ENCODE results near the gene TMEM120B.

TMEM120B gene

GRCh38 chr12:121822393-121823100 lies 110.0 kb downstream of the TMEM120B start:
- no peak overlapping the region for H3K4me3 ChIP-seq (ENCODE audit: low read length)
- TF ChIP-seq CTCF (IDR thresholded peaks at IDR 0.05; ENCODE audit: insufficient read depth, low read depth, low read length, missing control alignments): no peak
- no peak for DNase-seq (ENCODE audit: low read depth)

GRCh38 chr12:121823101-121823726 lies 110.7 kb downstream of the TMEM120B start:
- no peak for TF ChIP-seq CTCF (IDR thresholded peaks at IDR 0.05; ENCODE audit: insufficient read depth, low read depth, low read length, missing control alignments)
- no peak overlapping the region for H3K4me3 ChIP-seq (ENCODE audit: low read length)
- DNase-seq (ENCODE audit: low read depth): no peak

GRCh38 chr12:121823727-121824115 lies 111.2 kb downstream of the TMEM120B start:
- no peak for TF ChIP-seq CTCF (IDR thresholded peaks at IDR 0.05; ENCODE audit: insufficient read depth, low read depth, low read length, missing control alignments)
- H3K4me3 ChIP-seq (ENCODE audit: low read length): no peak overlapping the region
- DNase-seq (ENCODE audit: low read depth): no peak

GRCh38 chr12:121825041-121825523 lies 112.5 kb downstream of the TMEM120B start:
- no peak for DNase-seq (ENCODE audit: low read depth)
- no peak overlapping the region for H3K4me3 ChIP-seq (ENCODE audit: low read length)
- no peak for TF ChIP-seq CTCF (IDR thresholded peaks at IDR 0.05; ENCODE audit: insufficient read depth, low read depth, low read length, missing control alignments)

GRCh38 chr12:121826318-121827150 lies 114.0 kb downstream of the TMEM120B start:
- H3K4me3 ChIP-seq (ENCODE audit: low read length): no peak overlapping the region
- no peak for TF ChIP-seq CTCF (IDR thresholded peaks at IDR 0.05; ENCODE audit: insufficient read depth, low read depth, low read length, missing control alignments)
- DNase-seq (ENCODE audit: low read depth): no peak

GRCh38 chr12:121827351-121828099 lies 115.0 kb downstream of the TMEM120B start:
- TF ChIP-seq CTCF (IDR thresholded peaks at IDR 0.05; ENCODE audit: insufficient read depth, low read depth, low read length, missing control alignments): no peak
- no peak for DNase-seq (ENCODE audit: low read depth)
- H3K4me3 ChIP-seq (ENCODE audit: low read length): no peak overlapping the region
